Caco-2 (cell line): ENCODE results near the gene GBP2. TPM values are rescaled to one million over a fixed set of nuclear protein-coding genes. Genes with fewer than 3 reads are reported as not detected.

Experiments
- BruUV-seq: library from RNA; stranded (reverse); fragments of 400-500 nt; replicated peaks from 2 replicates; lab custom pipeline; 2021; lab: Mats Ljungman, UMichigan
- CTCF ChIA-PET: fragments of 300-600 bp; sonication (Branson Sonifier 250); formaldehyde crosslinking; loops from one replicate; lab custom pipeline; 2022; ENCODE audit warnings: antibody characterized with exemption; lab: Charles Lee
- POLR2A ChIA-PET: fragments of 300-600 bp; sonication (Branson Sonifier 250); formaldehyde crosslinking; loops from one replicate; lab custom pipeline; 2022; ENCODE audit warnings: antibody characterized with exemption; lab: Charles Lee
- DNase-seq, 2 experiments: peaks; one replicate each; pipeline versions ENCODE4 v3.0.0 to v3.0.0-alpha.2; 2020 to 2022
- H3K27me3 ChIP-seq: replicated peaks from 2 replicates; pipeline ENCODE4 v1.6.0; 2011; ENCODE audit warnings: low read length; ENCODE audit not compliant: control insufficient read depth, insufficient read depth
- H3K36me3 ChIP-seq: 2 replicates; pipeline ENCODE4 v1.5.1; 2011; ENCODE audit warnings: low read length; ENCODE audit not compliant: control insufficient read depth, insufficient read depth
- H3K4me1 ChIP-seq: fragments of 250-450 bp; sonication (Bioruptor Pico); 2 replicates; pipeline ENCODE4 v1.5.1; 2020; ENCODE audit warnings: mild to moderate bottlenecking
- H3K4me3 ChIP-seq: 2 replicates; pipeline ENCODE4 v1.5.1; 2011; ENCODE audit warnings: low read depth, mild to moderate bottlenecking, control low read depth, low read length
- H3K9me3 ChIP-seq: fragments of 250-450 bp; sonication (Bioruptor Pico); 2 replicates; pipeline ENCODE4 v1.5.1; 2020; ENCODE audit warnings: mild to moderate bottlenecking, moderate library complexity
- H3K27ac Mint-ChIP-seq: one replicate; pipeline ENCODE4 v1.8.0; 2022; ENCODE audit warnings: mixed read lengths; ENCODE audit not compliant: unreplicated experiment
- H3K27me3 Mint-ChIP-seq: one replicate; pipeline ENCODE4 v1.8.0; 2022; ENCODE audit warnings: mixed read lengths; ENCODE audit not compliant: insufficient read depth, unreplicated experiment
- H3K36me3 Mint-ChIP-seq: one replicate; pipeline ENCODE4 v1.8.0; 2022; ENCODE audit warnings: mild to moderate bottlenecking, mixed read lengths; ENCODE audit not compliant: insufficient read depth, unreplicated experiment
- H3K4me1 Mint-ChIP-seq: one replicate; pipeline ENCODE4 v1.8.0; 2022; ENCODE audit warnings: low read depth, mixed read lengths; ENCODE audit not compliant: unreplicated experiment
- H3K4me3 Mint-ChIP-seq: one replicate; pipeline ENCODE4 v1.8.0; 2022; ENCODE audit warnings: mild to moderate bottlenecking, moderate library complexity, mixed read lengths; ENCODE audit not compliant: unreplicated experiment
- H3K9me3 Mint-ChIP-seq: one replicate; pipeline ENCODE4 v1.8.0; 2022; ENCODE audit warnings: mixed read lengths; ENCODE audit not compliant: unreplicated experiment
- intact Hi-C: fragments of 100-400 bp; cut with micrococcal nuclease; formaldehyde crosslinking; loops from one replicate; pipeline ENCODE4 v1.10.0; 2022; ENCODE audit not compliant: unreplicated experiment
- total RNA-seq: library from RNA; stranded (reverse); gene quantifications from 2 replicates; pipeline ENCODE4 v1.2.3, GENCODE V29; 2022
- TF ChIP-seq, protein P1 (sequence below), 2 experiments: fragments of 200-600 bp in 1 of 2; IDR thresholded peaks; 1 replicate in 1 of 2; 2 replicates in 1 of 2; pipeline versions ENCODE4 v1.5.1 to v1.8.0; 2011 to 2022; ENCODE audit warnings: antibody characterized with exemption in 1 of 2, control low read depth in 1 of 2, inconsistent platforms in 1 of 2, low read depth in 1 of 2, low read length in 1 of 2, mild to moderate bottlenecking in 1 of 2, moderate library complexity in 1 of 2; ENCODE audit not compliant: insufficient read depth in 1 of 2, severe bottlenecking in 1 of 2, unreplicated experiment in 1 of 2

GBP2 gene
- total RNA-seq, 1 experiment from 2014 or later, result 0.23 TPM

DNA sequence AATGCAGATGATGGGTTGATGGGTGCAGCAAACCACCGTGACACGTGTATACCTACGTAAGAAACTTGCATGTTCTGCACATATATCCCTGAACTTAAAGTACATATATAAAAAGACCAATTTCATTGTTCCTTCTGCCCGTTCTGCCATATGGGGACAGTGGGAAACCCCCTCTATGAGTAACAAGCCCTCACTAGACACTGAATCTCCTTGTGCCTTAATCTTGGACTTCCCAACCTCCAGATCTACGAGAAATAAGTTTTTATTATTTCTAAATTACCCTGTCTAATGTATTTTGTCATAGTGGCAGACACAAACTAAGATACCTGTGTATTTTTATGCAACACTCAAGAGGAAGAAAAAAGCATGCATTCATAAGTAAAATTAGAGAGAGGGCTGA, 39.9 kb upstream of the GBP2 start:
- Histone ChIP-seq H3K27me3 (no peaks in the 10 kb centered on the region; the same call in 1 of the 2 replicates), H3K36me3 (no peaks in the 10 kb centered on the region), H3K4me1 (no peaks in the 10 kb centered on the region), H3K9me3 (no peaks in the 10 kb centered on the region), H3K4me3 (no peak overlapping the region)
- BruUV-seq, result no TSS peak
- H3K4me1 Mint-ChIP-seq, result no peaks in the 10 kb centered on the region
- no peak overlapping the region for H3K27ac Mint-ChIP-seq
- no peak for DNase-seq
- POLR2A ChIA-PET, result no interaction called here
- no peak overlapping the region for H3K4me3 Mint-ChIP-seq
- H3K36me3 Mint-ChIP-seq, result no peaks in the 10 kb centered on the region
- no peaks in the 10 kb centered on the region for H3K9me3 Mint-ChIP-seq
- TF ChIP-seq, protein P1, sequence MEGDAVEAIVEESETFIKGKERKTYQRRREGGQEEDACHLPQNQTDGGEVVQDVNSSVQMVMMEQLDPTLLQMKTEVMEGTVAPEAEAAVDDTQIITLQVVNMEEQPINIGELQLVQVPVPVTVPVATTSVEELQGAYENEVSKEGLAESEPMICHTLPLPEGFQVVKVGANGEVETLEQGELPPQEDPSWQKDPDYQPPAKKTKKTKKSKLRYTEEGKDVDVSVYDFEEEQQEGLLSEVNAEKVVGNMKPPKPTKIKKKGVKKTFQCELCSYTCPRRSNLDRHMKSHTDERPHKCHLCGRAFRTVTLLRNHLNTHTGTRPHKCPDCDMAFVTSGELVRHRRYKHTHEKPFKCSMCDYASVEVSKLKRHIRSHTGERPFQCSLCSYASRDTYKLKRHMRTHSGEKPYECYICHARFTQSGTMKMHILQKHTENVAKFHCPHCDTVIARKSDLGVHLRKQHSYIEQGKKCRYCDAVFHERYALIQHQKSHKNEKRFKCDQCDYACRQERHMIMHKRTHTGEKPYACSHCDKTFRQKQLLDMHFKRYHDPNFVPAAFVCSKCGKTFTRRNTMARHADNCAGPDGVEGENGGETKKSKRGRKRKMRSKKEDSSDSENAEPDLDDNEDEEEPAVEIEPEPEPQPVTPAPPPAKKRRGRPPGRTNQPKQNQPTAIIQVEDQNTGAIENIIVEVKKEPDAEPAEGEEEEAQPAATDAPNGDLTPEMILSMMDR (IDR thresholded peaks at IDR 0.05; ENCODE audit: insufficient read depth in 1 of 2, low read depth in 1 of 2, low read length in 1 of 2, severe bottlenecking in 1 of 2, unreplicated experiment in 1 of 2), result no peak
- intact Hi-C loops, result no loop called here
- CTCF ChIA-PET, result no interaction called here
- no peaks in the 10 kb centered on the region for H3K27me3 Mint-ChIP-seq

DNA sequence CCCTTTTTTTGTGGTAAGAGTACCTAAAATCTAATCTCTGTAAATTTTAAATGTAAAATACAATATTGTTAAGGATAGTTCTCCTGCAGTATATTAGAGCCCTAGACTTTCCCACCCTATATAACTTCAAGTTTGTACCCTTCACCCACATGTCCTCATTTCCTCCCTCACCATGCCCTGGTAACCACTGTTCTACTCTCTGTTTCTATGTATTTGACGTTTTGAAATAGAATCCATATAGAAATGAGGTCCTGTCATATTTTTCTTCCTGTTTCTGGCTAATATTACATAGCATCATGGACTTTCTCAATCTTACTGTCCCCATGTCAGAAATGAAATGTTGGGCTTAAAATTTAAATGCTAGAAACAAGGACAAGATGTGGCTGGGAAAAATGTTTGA, 25.1 kb upstream of the GBP2 start:
- no peak for DNase-seq
- Histone ChIP-seq H3K9me3 (no peaks in the 10 kb centered on the region), H3K27me3 (no peaks in the 10 kb centered on the region), H3K36me3 (no peaks in the 10 kb centered on the region), H3K4me1 (no peaks in the 10 kb centered on the region), H3K4me3 (no peak overlapping the region)
- POLR2A ChIA-PET, result no interaction called here
- H3K36me3 Mint-ChIP-seq, result no peaks in the 10 kb centered on the region
- BruUV-seq, result no TSS peak
- peaks cover 3% of the 10 kb centered on the region for H3K27me3 Mint-ChIP-seq
- CTCF ChIA-PET, result no interaction called here
- H3K4me3 Mint-ChIP-seq, result no peak overlapping the region
- H3K27ac Mint-ChIP-seq, result no peak overlapping the region
- intact Hi-C loops, result no loop called here
- no peaks in the 10 kb centered on the region for H3K9me3 Mint-ChIP-seq
- TF ChIP-seq, protein P1 (IDR thresholded peaks at IDR 0.05; ENCODE audit: insufficient read depth in 1 of 2, low read depth in 1 of 2, low read length in 1 of 2, severe bottlenecking in 1 of 2, unreplicated experiment in 1 of 2), result no peak
- H3K4me1 Mint-ChIP-seq, result no peaks in the 10 kb centered on the region

DNA sequence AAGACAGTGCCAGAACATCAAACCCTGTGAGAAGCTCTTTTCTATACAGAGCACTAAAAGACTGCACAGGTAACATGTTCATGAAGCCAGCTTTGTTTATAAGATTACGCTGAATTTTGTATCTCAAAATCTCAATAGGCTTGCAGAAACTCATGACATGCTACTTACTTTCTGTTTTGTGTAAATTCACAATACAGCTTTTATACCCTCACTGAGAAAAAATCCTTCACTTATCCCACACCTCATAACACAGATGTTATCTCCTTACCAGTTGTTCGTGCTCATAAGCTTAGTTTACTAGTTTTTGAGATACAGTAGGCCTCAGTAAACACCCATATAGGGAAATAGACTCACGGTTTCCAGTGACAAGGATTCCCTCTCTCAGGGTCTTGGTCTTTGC, 24.1 kb upstream of the GBP2 start:
- Histone ChIP-seq H3K27me3 (no peaks in the 10 kb centered on the region), H3K4me1 (no peaks in the 10 kb centered on the region), H3K9me3 (no peaks in the 10 kb centered on the region), H3K4me3 (no peak overlapping the region), H3K36me3 (no peaks in the 10 kb centered on the region)
- H3K36me3 Mint-ChIP-seq, result no peaks in the 10 kb centered on the region
- no TSS peak for BruUV-seq
- no peaks in the 10 kb centered on the region for H3K4me1 Mint-ChIP-seq
- H3K4me3 Mint-ChIP-seq, result no peak overlapping the region
- CTCF ChIA-PET, result no interaction called here
- TF ChIP-seq, protein P1 (IDR thresholded peaks at IDR 0.05; ENCODE audit: insufficient read depth in 1 of 2, low read depth in 1 of 2, low read length in 1 of 2, severe bottlenecking in 1 of 2, unreplicated experiment in 1 of 2), result no peak
- POLR2A ChIA-PET, result no interaction called here
- H3K27me3 Mint-ChIP-seq, result no peaks in the 10 kb centered on the region
- no peak for DNase-seq
- no peak overlapping the region for H3K27ac Mint-ChIP-seq
- intact Hi-C loops, result loop anchor here (1.0 to 10.0 kb wide), 2 partner anchors 152 to 305 kb away; no protein-coding TSS in a partner anchor
- no peaks in the 10 kb centered on the region for H3K9me3 Mint-ChIP-seq
